ENCODE data around the gene NUP133.

NUP133 gene

DNA sequence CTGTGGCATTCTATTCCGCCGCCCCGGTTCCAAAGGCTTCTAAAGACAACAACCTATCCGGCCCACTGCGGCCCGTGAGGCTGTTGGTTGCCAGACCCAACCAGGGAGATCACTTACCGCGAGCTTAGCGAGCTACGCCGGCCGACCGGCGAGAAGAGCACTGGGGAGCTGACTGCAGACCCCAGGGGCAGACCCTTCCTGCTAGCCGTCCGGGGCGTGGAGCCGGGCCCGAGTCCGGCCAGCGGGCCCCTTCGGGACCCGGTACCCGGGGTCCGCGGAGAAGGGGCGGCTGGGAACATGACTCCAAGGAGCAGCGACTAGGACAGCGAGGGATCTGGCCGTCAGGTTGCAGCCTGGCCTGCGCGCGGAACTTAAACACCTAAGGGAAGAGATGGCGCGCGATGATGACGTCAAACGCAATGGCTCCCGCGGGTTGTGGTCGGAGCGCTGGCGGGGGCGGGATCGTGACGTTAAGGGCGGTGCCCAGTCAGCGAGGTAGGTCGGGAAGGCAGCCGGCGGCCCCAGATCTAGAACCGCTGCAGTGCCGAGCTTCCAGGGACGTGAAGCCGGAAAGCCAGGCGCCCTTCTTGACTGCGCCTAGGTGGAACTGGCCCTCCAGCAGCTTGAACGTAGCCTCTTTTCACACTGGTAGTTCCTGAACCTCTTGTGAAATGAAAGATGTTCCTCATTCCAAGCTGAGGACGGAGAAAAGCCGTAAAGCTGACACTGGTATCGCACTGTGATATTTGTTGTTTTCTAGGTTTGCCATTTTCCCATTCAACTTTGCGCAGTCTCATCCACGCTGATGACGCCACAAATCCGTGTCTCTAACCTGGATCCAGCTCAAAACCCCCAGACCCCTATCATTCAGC lies at the start of gene NUP133 (continued):
- TF ChIP-seq, protein P1, sequence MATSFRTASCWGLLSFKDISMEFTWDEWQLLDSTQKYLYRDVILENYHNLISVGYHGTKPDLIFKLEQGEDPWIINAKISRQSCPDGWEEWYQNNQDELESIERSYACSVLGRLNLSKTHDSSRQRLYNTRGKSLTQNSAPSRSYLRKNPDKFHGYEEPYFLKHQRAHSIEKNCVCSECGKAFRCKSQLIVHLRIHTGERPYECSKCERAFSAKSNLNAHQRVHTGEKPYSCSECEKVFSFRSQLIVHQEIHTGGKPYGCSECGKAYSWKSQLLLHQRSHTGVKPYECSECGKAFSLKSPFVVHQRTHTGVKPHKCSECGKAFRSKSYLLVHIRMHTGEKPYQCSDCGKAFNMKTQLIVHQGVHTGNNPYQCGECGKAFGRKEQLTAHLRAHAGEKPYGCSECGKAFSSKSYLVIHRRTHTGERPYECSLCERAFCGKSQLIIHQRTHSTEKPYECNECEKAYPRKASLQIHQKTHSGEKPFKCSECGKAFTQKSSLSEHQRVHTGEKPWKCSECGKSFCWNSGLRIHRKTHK (tag by site-specific recombination; IDR thresholded peaks at IDR 0.05) = no peak
- TF ChIP-seq ZNF48 (tag by site-specific recombination; IDR thresholded peaks at IDR 0.05) (no peak), ZNF121 (tag by site-specific recombination; IDR thresholded peaks at IDR 0.05) (peak; percentile 9; the same call in 1 of the 2 replicates), ZNF416 (tag by site-specific recombination; IDR thresholded peaks at IDR 0.05) (no peak), ZBTB7A (tag by site-specific recombination; IDR thresholded peaks at IDR 0.05; ENCODE audit: low read depth) (peak; percentile 35; the same call in 1 of the 2 replicates), HOXC10 (CRISPR knock-in tag; IDR thresholded peaks at IDR 0.05) (no peak), ZNF610 (tag by site-specific recombination; IDR thresholded peaks at IDR 0.05; ENCODE audit: borderline replicate concordance) (peak; percentile 68; the same call in 1 of the 2 replicates), ZNF776 (tag by site-specific recombination; IDR thresholded peaks at IDR 0.05; ENCODE audit: borderline replicate concordance) (no peak), SCRT2 (tag by site-specific recombination; IDR thresholded peaks at IDR 0.05) (peak; percentile 62; the same call in 1 of the 2 replicates), GLI4 (tag by site-specific recombination; IDR thresholded peaks at IDR 0.05) (peak; percentile 14; the same call in 1 of the 2 replicates), ZNF777 (tag by site-specific recombination; IDR thresholded peaks at IDR 0.05; ENCODE audit: borderline replicate concordance) (no peak), ZNF112 (tag by site-specific recombination; IDR thresholded peaks at IDR 0.05) (no peak), ZNF391 (tag by site-specific recombination; IDR thresholded peaks at IDR 0.05; ENCODE audit: borderline replicate concordance, low read depth) (peak; percentile 73; the same call in 1 of the 2 replicates), ZNF530 (tag by site-specific recombination; IDR thresholded peaks at IDR 0.05; ENCODE audit: low read depth) (no peak), ZNF837 (tag by site-specific recombination; IDR thresholded peaks at IDR 0.05) (no peak), ZNF585B (tag by site-specific recombination; IDR thresholded peaks at IDR 0.05) (no peak), ZNF747 (tag by site-specific recombination; IDR thresholded peaks at IDR 0.05) (no peak), ZNF133 (tag by site-specific recombination; IDR thresholded peaks at IDR 0.05) (no peak), ZNF549 (tag by site-specific recombination; IDR thresholded peaks at IDR 0.05) (no peak), REPIN1 (tag by site-specific recombination; IDR thresholded peaks at IDR 0.05; ENCODE audit: low read depth) (peak; percentile 96; the same call in 1 of the 2 replicates), ZNF404 (tag by site-specific recombination; IDR thresholded peaks at IDR 0.05) (no peak), ZFP69B (tag by site-specific recombination; IDR thresholded peaks at IDR 0.05) (peak; percentile 52; the same call in 1 of the 2 replicates), ZNF426 (tag by site-specific recombination; IDR thresholded peaks at IDR 0.05) (no peak), KLF8 (tag by site-specific recombination; IDR thresholded peaks at IDR 0.05) (peak; percentile 99), ZNF624 (tag by site-specific recombination; IDR thresholded peaks at IDR 0.05) (no peak), ZNF660 (tag by site-specific recombination; IDR thresholded peaks at IDR 0.05) (peak; percentile 97), ZNF10 (tag by site-specific recombination; IDR thresholded peaks at IDR 0.05) (peak; percentile 37; the same call in 1 of the 2 replicates), ZNF501 (tag by site-specific recombination; IDR thresholded peaks at IDR 0.05) (peak; percentile 100)
- TF ChIP-seq, protein P2, sequence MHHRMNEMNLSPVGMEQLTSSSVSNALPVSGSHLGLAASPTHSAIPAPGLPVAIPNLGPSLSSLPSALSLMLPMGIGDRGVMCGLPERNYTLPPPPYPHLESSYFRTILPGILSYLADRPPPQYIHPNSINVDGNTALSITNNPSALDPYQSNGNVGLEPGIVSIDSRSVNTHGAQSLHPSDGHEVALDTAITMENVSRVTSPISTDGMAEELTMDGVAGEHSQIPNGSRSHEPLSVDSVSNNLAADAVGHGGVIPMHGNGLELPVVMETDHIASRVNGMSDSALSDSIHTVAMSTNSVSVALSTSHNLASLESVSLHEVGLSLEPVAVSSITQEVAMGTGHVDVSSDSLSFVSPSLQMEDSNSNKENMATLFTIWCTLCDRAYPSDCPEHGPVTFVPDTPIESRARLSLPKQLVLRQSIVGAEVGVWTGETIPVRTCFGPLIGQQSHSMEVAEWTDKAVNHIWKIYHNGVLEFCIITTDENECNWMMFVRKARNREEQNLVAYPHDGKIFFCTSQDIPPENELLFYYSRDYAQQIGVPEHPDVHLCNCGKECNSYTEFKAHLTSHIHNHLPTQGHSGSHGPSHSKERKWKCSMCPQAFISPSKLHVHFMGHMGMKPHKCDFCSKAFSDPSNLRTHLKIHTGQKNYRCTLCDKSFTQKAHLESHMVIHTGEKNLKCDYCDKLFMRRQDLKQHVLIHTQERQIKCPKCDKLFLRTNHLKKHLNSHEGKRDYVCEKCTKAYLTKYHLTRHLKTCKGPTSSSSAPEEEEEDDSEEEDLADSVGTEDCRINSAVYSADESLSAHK (tag by site-specific recombination; IDR thresholded peaks at IDR 0.05) = no peak
- TF ChIP-seq, protein P3, sequence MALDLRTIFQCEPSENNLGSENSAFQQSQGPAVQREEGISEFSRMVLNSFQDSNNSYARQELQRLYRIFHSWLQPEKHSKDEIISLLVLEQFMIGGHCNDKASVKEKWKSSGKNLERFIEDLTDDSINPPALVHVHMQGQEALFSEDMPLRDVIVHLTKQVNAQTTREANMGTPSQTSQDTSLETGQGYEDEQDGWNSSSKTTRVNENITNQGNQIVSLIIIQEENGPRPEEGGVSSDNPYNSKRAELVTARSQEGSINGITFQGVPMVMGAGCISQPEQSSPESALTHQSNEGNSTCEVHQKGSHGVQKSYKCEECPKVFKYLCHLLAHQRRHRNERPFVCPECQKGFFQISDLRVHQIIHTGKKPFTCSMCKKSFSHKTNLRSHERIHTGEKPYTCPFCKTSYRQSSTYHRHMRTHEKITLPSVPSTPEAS (tag by site-specific recombination; IDR thresholded peaks at IDR 0.05) = peak; percentile 39
- TF ChIP-seq, protein P4, sequence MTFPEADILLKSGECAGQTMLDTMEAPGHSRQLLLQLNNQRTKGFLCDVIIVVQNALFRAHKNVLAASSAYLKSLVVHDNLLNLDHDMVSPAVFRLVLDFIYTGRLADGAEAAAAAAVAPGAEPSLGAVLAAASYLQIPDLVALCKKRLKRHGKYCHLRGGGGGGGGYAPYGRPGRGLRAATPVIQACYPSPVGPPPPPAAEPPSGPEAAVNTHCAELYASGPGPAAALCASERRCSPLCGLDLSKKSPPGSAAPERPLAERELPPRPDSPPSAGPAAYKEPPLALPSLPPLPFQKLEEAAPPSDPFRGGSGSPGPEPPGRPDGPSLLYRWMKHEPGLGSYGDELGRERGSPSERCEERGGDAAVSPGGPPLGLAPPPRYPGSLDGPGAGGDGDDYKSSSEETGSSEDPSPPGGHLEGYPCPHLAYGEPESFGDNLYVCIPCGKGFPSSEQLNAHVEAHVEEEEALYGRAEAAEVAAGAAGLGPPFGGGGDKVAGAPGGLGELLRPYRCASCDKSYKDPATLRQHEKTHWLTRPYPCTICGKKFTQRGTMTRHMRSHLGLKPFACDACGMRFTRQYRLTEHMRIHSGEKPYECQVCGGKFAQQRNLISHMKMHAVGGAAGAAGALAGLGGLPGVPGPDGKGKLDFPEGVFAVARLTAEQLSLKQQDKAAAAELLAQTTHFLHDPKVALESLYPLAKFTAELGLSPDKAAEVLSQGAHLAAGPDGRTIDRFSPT (tag by site-specific recombination; IDR thresholded peaks at IDR 0.05) = peak; percentile 91
- TF ChIP-seq, protein P5, sequence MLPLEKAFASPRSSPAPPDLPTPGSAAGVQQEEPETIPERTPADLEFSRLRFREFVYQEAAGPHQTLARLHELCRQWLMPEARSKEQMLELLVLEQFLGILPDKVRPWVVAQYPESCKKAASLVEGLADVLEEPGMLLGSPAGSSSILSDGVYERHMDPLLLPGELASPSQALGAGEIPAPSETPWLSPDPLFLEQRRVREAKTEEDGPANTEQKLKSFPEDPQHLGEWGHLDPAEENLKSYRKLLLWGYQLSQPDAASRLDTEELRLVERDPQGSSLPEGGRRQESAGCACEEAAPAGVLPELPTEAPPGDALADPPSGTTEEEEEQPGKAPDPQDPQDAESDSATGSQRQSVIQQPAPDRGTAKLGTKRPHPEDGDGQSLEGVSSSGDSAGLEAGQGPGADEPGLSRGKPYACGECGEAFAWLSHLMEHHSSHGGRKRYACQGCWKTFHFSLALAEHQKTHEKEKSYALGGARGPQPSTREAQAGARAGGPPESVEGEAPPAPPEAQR (tag by site-specific recombination; IDR thresholded peaks at IDR 0.05) = peak; percentile 19; the same call in 1 of the 2 replicates
